ENCODE results near the gene GLI3. TPM values are rescaled to one million over a fixed set of nuclear protein-coding genes. Genes with fewer than 3 reads are reported as not detected.

The GLI3 gene
- total and polyA plus RNA-seq, 10 donors = 0.17 to 9.2 (median 1.8) TPM

GRCh38 chr7:42077271-42078135 lies 159.5 kb downstream of the GLI3 start:
- H3K27me3 ChIP-seq (replicated peaks in 1 of 7) = no peaks in the 10 kb centered on the region
- no peak for DNase-seq
- H3K4me1 ChIP-seq = no peaks in the 10 kb centered on the region
- no peak overlapping the region for H3K4me3 ChIP-seq
- WGBS, 5 donors = 85 to 88% (median 87%) methylated on average over 9 of the region's 9 CpGs
- TF ChIP-seq POLR2AphosphoS5 (IDR thresholded peaks at IDR 0.05) = no peak
- no peak for TF ChIP-seq POLR2A (IDR thresholded peaks at IDR 0.05)
- TF ChIP-seq CTCF (IDR thresholded peaks at IDR 0.05 in 8 of 11, conservative IDR thresholded peaks at IDR 0.05 in 3 of 11) = no peak
- no peaks in the 10 kb centered on the region for H3K9me3 ChIP-seq
- no peak overlapping the region for H3K27ac ChIP-seq
- H3K36me3 ChIP-seq = no peaks in the 10 kb centered on the region
- intact Hi-C loops (cut with DNase I; ENCODE audit: low total_unique reads) = no loop called here

- 73 to 92% (median 84%) methylated on average over 2 of the region's 2 CpGs for WGBS, 5 donors
- Histone ChIP-seq H3K4me3 (no peak overlapping the region), H3K4me1 (no peaks in the 10 kb centered on the region), H3K27ac (no peak overlapping the region), H3K9me3 (no peaks in the 10 kb centered on the region), H3K27me3 (replicated peaks in 1 of 7) (no peaks in the 10 kb centered on the region), H3K36me3 (no peaks in the 10 kb centered on the region)
- intact Hi-C loops (cut with DNase I; ENCODE audit: low total_unique reads) = no loop called here
- TF ChIP-seq CTCF (IDR thresholded peaks at IDR 0.05 in 8 of 11, conservative IDR thresholded peaks at IDR 0.05 in 3 of 11) (no peak), POLR2AphosphoS5 (IDR thresholded peaks at IDR 0.05) (no peak), POLR2A (IDR thresholded peaks at IDR 0.05) (no peak)
- no peak for DNase-seq
Observed at GRCh38 chr7:42076870-42077269, 160.1 kb downstream of the GLI3 start.

- intact Hi-C loops (cut with DNase I; ENCODE audit: low total_unique reads) = no loop called here
- Histone ChIP-seq H3K27ac (no peak overlapping the region), H3K4me1 (no peaks in the 10 kb centered on the region), H3K27me3 (replicated peaks in 1 of 7) (no peaks in the 10 kb centered on the region), H3K4me3 (no peak overlapping the region), H3K9me3 (no peaks in the 10 kb centered on the region), H3K36me3 (no peaks in the 10 kb centered on the region)
- TF ChIP-seq POLR2A (IDR thresholded peaks at IDR 0.05) = no peak
- TF ChIP-seq CTCF (IDR thresholded peaks at IDR 0.05 in 8 of 11, conservative IDR thresholded peaks at IDR 0.05 in 3 of 11) = no peak
- TF ChIP-seq POLR2AphosphoS5 (IDR thresholded peaks at IDR 0.05) = no peak
- no peak for DNase-seq
Observed at GRCh38 chr7:42075418-42075817, 161.6 kb downstream of the GLI3 start.

GRCh38 chr7:42074076-42074475 lies 162.9 kb downstream of the GLI3 start:
- TF ChIP-seq POLR2A (IDR thresholded peaks at IDR 0.05) = no peak
- no peak for TF ChIP-seq CTCF (IDR thresholded peaks at IDR 0.05 in 8 of 11, conservative IDR thresholded peaks at IDR 0.05 in 3 of 11)
- no peak for TF ChIP-seq POLR2AphosphoS5 (IDR thresholded peaks at IDR 0.05)
- intact Hi-C loops (cut with DNase I; ENCODE audit: low total_unique reads) = no loop called here
- Histone ChIP-seq H3K36me3 (no peaks in the 10 kb centered on the region), H3K9me3 (no peaks in the 10 kb centered on the region), H3K27ac (no peak overlapping the region), H3K4me3 (no peak overlapping the region), H3K27me3 (replicated peaks in 1 of 7) (no peaks in the 10 kb centered on the region), H3K4me1 (no peaks in the 10 kb centered on the region)
- WGBS, 5 donors = 77 to 89% (median 83%) methylated on average over 4 of the region's 4 CpGs
- DNase-seq = no peak

Data from spleen (tissue), 11 donors.